SH-SY5Y (cell line): Measurements from ENCODE around the gene KRTAP12-4.

Experiments
- GATA2 ChIP-seq: IDR thresholded peaks from 2 replicates; pipeline ENCODE4 v1.6.1; 2011; ENCODE audit warnings: mild to moderate bottlenecking, low read depth, low read length
- GATA3 ChIP-seq: IDR thresholded peaks from 2 replicates; pipeline ENCODE4 v1.6.1; 2011; ENCODE audit warnings: low read depth, mild to moderate bottlenecking, low read length, moderate library complexity

KRTAP12-4 gene

DNA sequence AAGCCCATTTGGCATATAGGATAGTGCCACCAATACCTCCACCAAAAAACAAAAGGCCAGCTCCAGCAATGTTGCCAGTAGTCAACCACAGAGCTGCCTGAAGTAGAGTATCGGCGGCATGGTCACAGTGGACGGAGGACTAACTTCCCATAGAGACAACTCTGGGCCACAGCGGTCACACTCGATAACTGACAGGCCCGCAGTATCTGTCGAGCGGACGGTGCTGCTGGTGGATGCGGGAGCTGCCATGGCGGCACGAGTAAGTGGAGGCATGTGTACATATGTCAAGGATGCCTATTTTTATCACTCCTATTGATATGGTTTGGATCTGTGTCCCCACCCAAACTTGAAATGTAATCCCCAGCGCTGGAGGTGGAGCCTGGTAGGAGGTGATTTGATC, 23.4 kb upstream of the KRTAP12-4 start:
- no peak for TF ChIP-seq GATA3
- TF ChIP-seq GATA2, result no peak

DNA sequence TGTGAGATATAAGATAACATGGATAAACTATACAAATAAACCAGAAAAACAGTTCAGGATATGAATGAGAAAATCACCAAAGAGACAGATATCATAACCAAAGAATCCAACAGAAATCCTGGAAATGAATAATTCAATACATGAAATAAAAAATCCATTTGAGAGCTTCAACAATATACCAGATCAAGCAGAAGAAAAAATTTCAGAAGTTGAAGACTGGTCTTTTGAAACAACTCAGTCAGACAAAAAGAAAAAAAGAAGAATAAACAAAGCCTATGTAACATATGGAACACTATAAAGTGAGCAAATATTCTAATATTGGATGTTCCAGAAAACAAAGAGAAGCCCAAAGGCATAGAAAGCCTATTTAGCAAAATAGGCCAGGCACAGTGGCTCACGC, 17.5 kb upstream of the KRTAP12-4 start:
- TF ChIP-seq GATA3, result no peak

DNA sequence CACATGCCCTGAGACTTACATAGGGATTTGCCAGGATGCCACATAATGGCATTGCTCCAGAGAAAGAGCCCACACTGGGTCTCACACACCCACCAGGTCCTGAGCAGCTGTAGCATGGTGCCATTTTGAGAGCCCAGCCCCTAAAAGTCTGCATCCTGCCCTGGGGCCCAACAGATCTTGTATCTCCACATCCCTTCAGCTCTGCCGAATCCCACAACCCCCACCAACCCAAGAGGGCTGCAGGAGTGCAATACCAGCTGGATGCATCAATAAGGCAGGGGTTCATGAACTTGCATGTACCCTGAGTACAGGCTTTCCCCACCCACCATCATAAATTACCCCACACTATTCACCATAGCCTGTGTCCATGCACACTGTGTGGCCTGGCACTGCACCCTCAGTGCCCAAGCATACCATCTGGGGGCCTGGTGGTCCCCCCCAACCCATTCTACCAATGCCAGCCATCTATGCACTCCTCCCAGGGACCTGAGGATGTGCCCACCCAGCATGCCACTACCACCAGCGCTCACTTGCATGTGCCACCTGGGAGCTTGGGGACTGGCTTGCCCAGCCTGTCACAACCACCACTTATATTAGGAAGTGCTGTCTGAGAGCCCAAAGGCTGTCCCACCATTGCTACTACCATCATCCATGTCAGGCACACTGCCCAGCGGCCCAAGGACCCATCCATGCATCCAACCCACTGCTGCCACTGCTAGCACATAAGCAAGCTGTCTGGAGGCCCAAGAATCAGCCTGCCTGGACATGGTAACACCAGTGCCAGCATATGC, 16.4 kb upstream of the KRTAP12-4 start:
- no peak for TF ChIP-seq GATA2
- no peak for TF ChIP-seq GATA3

DNA sequence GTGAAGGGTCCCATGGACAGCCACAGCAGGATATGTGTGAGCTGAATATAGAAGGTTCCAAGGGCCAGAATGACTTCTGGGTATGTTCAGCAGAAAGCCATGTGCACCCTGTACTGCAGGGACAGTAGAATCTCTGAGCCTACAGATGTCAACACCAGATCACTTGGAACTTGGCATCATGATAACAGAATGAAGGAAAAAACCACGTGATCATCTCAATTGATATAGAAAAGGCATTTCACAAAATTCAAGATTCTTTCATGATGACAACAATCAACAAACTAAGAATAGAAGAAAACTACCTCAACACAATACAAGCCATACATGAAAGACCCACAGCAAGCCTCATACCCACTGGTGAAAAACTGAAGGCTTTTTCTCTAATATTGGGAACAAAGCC, 13.2 kb upstream of the KRTAP12-4 start:
- TF ChIP-seq GATA2 (no peak), GATA3 (no peak)

DNA sequence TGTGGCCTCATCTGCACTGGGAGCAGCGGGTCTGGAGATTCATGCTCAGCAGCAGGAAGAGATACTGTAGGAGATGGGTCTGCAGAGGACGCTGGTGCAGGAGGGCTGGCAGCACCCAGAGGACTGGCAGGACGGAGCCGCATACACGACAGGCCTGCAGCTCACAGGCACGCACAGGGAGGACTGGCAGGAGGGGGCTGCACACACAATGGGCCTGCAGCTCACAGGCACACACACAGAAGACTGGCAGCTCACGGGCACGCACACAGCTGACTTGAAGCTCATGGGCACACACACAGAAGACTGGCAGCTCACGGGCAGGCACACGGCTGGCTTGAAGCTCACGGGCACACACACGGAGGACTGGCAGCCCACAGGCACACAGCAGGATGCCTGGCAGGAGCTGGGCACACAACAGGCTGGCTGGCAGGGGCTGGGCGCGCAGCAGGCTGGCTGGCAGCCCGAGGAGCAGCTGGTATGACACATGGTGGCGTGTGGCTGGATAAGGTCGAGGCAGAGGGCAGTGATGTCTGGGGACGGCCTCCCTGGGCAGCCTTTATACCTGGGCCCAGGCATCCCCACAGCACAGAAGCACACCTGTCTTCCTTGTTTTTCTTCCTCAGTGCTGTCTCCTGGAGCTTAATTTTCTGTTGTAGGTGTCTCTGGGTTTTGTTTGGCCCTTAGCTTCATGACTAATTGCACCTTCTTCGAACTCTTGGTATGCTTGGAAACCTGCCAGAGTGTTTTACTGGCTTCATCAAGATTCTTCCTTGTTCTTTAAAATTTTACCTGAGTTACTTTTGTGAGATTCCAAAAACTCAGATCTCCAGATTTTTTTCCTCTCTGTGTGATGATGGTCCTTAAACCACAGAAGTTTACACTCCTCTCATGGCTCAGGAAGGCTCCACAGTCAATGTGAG, 12.2 kb upstream of the KRTAP12-4 start, which contains the start of gene KRTAP12-2:
KRTAP12-2 (minus strand) TSS at position 527 of the 920 bp plus-strand sequence; CDS start at position 486, 41 bp downstream.
- TF ChIP-seq GATA3 (no peak), GATA2 (no peak)

DNA sequence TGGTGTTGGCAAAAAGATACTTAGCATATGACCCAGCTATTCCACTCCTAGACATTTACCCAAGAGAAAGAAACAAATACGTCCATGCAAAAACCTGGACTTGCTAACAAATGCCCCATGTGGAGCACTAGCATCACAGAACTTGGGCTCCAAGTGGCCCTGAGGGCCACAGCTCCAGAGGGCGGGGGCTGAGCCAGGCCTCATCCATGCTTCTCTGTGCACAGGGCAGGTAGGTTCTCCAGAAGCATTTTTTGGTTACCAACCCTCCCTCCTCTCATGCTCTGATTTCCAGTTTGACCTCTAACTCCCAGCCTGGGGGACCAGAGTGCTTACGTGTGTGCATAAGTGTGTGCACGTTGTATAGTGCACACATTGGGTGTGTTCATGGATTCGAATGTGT, 10.2 kb upstream of the KRTAP12-4 start:
- TF ChIP-seq GATA2, result no peak
- no peak for TF ChIP-seq GATA3

DNA sequence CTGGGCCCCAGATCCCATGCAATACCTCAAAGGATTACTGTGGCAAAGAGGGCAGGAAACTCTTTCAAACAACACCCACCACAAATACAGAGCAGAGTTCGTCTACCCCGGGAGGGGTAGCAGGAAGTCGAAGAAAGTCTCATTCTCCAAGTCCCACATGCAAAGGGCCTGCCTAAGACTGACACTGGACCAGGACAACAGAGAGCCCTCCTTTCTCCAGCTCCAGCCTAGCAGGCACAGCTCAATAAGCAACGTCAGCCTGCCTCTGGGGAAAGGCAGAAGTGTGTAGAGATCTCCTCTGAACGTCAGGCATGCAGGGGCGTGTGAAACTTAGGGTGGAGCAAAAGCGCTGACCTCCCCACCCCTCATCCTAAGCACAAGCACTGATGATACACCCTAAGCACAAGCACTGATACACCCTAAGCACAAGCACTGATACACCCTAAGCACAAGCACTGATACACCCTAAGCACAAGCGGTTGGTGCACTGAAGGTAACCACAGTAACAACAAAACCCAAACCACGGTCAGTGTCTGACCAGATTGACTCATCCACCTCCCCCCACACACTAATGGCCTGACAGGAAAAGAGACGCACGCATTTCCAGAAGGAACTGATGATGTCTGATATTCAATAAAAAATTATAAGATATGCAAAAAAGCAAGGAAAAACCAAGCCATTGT, 4.6 kb upstream of the KRTAP12-4 start:
- TF ChIP-seq GATA2 (no peak), GATA3 (no peak)

DNA sequence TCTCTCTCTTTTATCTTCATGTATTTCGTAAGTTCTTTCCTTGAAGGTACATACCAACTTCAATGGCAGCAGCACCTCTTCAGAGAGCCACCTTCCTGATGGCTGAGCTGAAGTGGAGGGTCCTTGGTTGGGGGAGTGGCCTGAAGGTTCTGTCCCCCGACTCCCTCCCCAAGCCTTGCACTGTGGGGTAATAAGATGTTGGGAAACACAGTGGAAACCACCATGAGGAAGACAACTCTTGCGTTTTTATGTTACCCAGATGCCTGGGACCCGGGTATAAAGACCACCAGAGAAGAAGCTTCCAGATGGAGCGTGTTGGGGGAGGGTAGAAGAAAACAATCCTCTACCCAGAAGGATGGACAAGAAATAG, 4.1 kb upstream of the KRTAP12-4 start:
- no peak for TF ChIP-seq GATA3
- no peak for TF ChIP-seq GATA2

DNA sequence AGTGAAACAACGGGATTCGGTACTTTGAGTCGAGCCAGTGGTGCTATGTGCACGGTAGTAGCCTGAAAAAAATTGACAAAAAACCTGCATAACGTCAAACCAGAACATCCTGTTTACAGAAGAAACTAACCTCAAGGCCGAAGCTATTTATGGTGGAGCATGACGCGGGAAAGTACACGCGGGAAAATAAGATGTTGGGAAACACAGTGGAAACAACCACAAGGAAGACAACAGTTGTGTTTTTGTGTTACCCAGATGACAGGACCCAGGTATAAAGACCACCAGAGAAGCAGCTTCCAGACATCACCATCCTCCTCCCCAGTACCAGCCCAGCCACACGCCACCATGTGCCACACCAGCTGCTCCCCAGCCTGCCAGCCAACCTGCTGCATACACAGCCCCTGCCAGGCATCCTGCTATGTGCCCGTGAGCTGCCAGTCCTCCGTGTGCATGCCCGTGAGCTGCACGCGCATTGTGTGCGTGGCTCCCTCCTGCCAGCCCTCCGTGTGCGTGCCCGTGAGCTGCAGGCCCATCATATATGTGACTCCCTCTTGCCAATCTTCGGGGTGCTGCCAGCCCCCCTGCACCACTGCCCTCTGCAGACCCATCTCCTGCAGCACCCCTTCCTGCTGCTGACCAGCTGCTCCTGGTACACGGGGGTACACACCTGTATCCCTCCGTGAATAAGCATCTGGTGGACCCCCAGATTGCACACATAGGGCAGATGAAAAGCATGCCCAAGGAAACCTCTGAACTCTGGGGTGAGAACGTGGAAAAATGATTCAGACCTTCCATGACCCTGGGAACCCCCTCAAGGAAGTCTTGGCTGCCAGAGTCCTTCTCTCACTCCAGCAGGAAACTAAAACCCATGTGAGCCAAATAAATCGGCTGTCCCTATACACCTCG, 3.4 kb upstream of the KRTAP12-4 start, which contains the start of gene KRTAP12-3:
KRTAP12-3 (plus strand) TSS at position 298 of the 906 bp plus-strand sequence; CDS start at position 346, 48 bp downstream.
- TF ChIP-seq GATA2 (no peak), GATA3 (no peak)

DNA sequence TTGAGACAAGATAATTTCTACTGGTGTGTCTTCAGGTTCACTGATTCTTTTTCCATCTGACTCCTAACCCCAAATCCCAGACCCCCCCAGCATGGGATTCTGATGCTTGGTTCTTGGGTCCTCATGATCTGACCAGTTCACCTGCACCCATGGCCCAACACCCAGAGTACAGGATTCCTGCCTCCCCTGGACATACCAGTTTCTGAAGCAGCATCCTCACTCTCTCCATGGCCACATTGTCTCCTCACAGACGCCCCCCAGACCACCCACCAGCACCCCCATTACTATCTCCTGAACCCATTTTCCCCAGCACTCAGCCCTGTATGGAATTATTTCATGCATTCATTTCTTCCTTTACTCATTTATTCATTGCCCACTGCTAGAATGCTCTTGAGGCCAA, 2.4 kb upstream of the KRTAP12-4 start:
- no peak for TF ChIP-seq GATA2

DNA sequence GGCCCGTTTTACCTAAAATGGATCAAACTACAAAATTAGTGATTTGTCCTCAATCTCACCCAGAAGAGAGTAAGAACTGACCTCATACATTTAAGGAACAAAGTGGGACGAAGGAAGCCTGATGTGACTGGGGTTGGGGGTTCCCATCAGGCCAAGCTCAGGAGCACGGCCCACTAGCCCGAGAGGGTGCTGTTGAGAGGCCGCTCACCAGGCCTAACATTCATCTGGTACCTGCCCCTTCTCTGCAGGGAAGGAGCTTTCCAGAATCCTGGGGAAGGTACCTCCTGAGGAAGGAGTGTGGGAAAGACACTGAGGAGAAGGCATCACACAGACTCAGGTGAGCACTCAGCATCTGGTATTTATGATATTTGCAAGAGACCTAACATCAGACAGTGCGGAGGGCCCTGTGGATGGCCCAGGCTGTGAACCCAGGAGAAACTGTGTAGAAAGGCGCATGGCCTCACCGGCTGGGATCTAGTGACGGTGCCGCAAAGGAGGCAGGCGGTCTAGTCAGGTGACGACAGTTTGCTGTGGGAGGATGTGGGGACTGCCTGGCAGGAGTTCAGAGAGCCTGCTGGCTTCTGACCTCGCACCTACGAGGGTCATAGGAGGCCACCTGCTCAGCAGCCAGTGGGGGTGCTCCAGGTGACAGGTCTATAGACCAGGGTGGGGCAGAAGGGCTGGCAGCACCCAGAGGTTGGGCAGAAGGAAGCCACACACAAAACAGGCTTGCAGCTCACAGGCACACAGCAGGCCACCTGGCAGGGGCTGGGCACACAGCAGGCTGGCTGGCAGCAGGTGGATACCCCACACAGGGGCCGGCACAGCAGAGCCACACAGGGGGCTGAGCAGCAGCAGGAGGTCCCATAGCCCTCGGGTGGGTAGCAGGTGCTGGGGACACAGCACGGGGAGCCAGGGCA, 543 bp downstream of the KRTAP12-4 start:
- no peak for TF ChIP-seq GATA3

DNA sequence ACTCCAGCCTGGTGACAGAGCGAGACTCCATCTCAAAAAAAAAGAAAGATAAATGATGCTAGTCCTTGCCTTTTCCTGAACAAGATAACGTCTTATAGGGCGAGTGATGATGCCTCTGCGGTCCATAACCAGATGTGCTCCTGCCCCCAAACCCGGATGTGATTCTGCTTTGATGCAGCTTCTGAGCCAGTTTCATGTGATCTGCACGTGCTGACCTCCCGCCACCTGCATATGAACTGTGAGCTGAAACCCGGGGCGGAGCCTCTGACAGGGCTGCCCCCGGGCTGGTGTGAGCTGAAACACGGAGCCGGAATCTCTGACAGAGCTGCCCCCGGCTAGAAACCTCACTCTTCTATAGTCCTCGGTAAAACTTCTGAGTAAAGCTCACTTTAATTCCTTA, 1.3 kb downstream of the KRTAP12-4 start:
- no peak for TF ChIP-seq GATA2
- no peak for TF ChIP-seq GATA3

DNA sequence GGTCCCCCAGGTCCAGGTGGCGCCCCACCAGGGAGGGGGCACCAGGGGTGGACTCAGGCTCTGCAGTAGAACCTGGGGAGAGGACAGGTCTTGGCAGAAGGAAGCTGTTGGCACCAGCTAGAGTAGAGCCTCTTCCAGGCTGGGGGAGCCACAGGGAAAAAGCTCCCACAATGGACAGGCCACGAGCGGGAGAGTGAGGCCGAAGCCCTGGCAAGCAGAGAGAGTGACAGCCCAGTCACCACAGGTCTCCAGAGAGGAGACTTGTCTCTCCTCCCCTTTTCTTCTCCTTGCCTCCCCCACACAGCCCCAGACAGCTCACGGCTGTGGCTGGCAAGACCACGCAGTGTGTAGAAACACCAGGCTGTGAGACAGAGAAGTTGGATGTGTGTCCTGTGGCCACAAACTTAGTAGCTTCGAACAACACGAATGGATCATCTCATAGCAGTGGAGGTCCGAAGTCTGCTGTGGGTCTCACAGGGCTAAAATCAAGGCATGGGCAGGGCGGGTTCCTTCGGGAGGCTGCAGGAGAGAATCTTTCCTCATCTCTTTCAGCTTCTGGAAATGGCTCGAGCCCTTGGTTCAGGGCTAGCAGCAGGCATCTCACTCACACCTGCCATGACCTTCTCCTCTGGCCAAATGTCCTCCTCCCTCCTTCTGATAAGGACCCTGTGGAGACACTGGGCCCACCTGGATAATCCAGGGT, 3.3 kb downstream of the KRTAP12-4 start:
- TF ChIP-seq GATA2 (no peak), GATA3 (no peak)
